ENCODE results near the gene ADGRG1.

DNA sequence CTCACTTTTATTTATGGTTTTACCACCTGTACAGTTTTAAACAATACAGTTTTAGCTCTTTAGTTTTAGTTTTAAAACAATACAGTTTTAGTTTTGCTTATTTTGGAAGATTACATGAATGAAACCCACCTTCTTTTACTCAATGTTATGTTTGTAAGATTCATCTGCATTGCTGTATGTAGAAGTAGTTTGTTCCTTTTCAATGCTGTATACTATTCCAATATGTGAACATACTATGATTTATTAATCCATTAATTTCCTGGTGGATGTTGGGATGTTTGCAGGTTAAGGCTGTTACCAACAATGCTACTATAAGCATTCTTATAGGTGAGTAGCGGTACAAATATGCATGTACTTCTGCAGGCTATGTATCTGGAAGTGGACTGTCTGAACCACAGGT, 34.4 kb upstream of the ADGRG1 start:
- TF ChIP-seq, protein P1, sequence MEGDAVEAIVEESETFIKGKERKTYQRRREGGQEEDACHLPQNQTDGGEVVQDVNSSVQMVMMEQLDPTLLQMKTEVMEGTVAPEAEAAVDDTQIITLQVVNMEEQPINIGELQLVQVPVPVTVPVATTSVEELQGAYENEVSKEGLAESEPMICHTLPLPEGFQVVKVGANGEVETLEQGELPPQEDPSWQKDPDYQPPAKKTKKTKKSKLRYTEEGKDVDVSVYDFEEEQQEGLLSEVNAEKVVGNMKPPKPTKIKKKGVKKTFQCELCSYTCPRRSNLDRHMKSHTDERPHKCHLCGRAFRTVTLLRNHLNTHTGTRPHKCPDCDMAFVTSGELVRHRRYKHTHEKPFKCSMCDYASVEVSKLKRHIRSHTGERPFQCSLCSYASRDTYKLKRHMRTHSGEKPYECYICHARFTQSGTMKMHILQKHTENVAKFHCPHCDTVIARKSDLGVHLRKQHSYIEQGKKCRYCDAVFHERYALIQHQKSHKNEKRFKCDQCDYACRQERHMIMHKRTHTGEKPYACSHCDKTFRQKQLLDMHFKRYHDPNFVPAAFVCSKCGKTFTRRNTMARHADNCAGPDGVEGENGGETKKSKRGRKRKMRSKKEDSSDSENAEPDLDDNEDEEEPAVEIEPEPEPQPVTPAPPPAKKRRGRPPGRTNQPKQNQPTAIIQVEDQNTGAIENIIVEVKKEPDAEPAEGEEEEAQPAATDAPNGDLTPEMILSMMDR (conservative IDR thresholded peaks at IDR 0.05), result no peak
- no peak for TF ChIP-seq ZFX (IDR thresholded peaks at IDR 0.05)
